Measurements from ENCODE around the gene LIN37. TPM values are rescaled to one million over a fixed set of nuclear protein-coding genes. Genes with fewer than 3 reads are reported as not detected.

The LIN37 gene
- total and polyA plus RNA-seq, 2 experiments from 2014 or later: 4.3 to 6.8 TPM

GRCh38 chr19:35773020-35773806 lies 24.8 kb downstream of the LIN37 start (continued):
- TF ChIP-seq EZH2phosphoT487 (IDR thresholded peaks at IDR 0.05; ENCODE audit: unreplicated experiment): no peak
- TF ChIP-seq REST (IDR thresholded peaks at IDR 0.05; ENCODE audit: unreplicated experiment): no peak
- no peak for TF ChIP-seq ZNF114 (CRISPR knock-in tag; IDR thresholded peaks at IDR 0.05)
- no peak for TF ChIP-seq ZNF331 (CRISPR knock-in tag; IDR thresholded peaks at IDR 0.05; ENCODE audit: low read depth)
- no peak for TF ChIP-seq STAT1 (IDR thresholded peaks at IDR 0.05; ENCODE audit: unreplicated experiment)
- TF ChIP-seq POLR2AphosphoS5 (IDR thresholded peaks at IDR 0.05; ENCODE audit: low read depth): no peak
- no peak for TF ChIP-seq EZH2 (IDR thresholded peaks at IDR 0.05; ENCODE audit: low read depth, unreplicated experiment)
- TF ChIP-seq CTCF (conservative IDR thresholded peaks at IDR 0.05; ENCODE audit: low read depth in 2 of 2): no peak

- Histone ChIP-seq H3K27ac (ENCODE audit: low read depth) (no peak overlapping the region), H3K9me2 (ENCODE audit: insufficient read depth) (no peaks in the 10 kb centered on the region), H4K20me1 (replicated peaks; ENCODE audit: insufficient read depth) (no peaks in the 10 kb centered on the region; the same call in 1 of the 2 replicates), H3K27me3 (ENCODE audit: insufficient read depth) (peaks cover 16% of the 10 kb centered on the region), H3F3A (replicated peaks; ENCODE audit: low read depth) (peaks cover 7% of the 10 kb centered on the region; the same call in 1 of the 2 replicates), H3K4me2 (peak overlapping the region; percentile 62), H3K4me3 (peak overlapping the region; percentile 65; the same call in 1 of the 2 replicates), H3K4me1 (ENCODE audit: insufficient read depth) (peaks cover 22% of the 10 kb centered on the region), H3K79me2 (replicated peaks; ENCODE audit: insufficient read depth) (no peaks in the 10 kb centered on the region), H2AFZ (no peak overlapping the region), H3K36me3 (ENCODE audit: insufficient read depth) (no peaks in the 10 kb centered on the region)
- Mint-ChIP-seq H3K27ac (no peak overlapping the region), H3K4me1 (peaks cover 32% of the 10 kb centered on the region), H3K36me3 (ENCODE audit: low read depth) (no peaks in the 10 kb centered on the region; the same call in 2 of the 3 replicates), H3K9me3 (no peaks in the 10 kb centered on the region; the same call in 2 of the 3 replicates), H3K4me3 (peak overlapping the region; percentile 1; the same call in 2 of the 3 replicates), H3K27me3 (ENCODE audit: insufficient read depth, low read depth, poor library complexity) (peaks cover 21% of the 10 kb centered on the region)
- ATAC-seq (no peak), DNase-seq (ENCODE audit: low spot score) (peak; percentile 37)
- TF ChIP-seq ZNF331 (CRISPR knock-in tag; IDR thresholded peaks at IDR 0.05; ENCODE audit: low read depth) (no peak), CTCF (conservative IDR thresholded peaks at IDR 0.05; ENCODE audit: low read depth in 2 of 2) (no peak), ETS1 (IDR thresholded peaks at IDR 0.05) (no peak), EZH2phosphoT487 (IDR thresholded peaks at IDR 0.05; ENCODE audit: unreplicated experiment) (no peak), JUNB (IDR thresholded peaks at IDR 0.05; ENCODE audit: unreplicated experiment) (no peak), REST (IDR thresholded peaks at IDR 0.05; ENCODE audit: unreplicated experiment) (no peak)
Observed at GRCh38 chr19:35774274-35775045, 26.1 kb downstream of the LIN37 start.

All from GM23338 (cell line).